Gastrocnemius medialis (tissue), 4 donors: ENCODE data around the gene RAD51B. TPM values are rescaled to one million over a fixed set of nuclear protein-coding genes. Genes with fewer than 3 reads are reported as not detected.

Experiments
- ATAC-seq, 2 donors: fragments of 150-250 bp; one replicate each; pipeline ENCODE4 v1.9.1; 2016
- DNase-seq, 2 donors: peaks; one replicate each; pipeline ENCODE4 v3.0.0-alpha.2; 2019
- H3K27ac ChIP-seq, 4 donors: fragments of 200-600 bp; sonication (generic); 1 replicate in 1 of 4; 2 replicates in 3 of 4; pipeline ENCODE4 v1.5.1; 2016 to 2018; ENCODE audit warnings: mild to moderate bottlenecking in 2 of 4, moderate library complexity in 1 of 4
- H3K27me3 ChIP-seq, 3 donors: fragments of 200-600 bp; sonication (generic) in 2 of 3; 1 replicate in 1 of 3; 2 replicates in 2 of 3; pipeline versions ENCODE4 v1.5.1 to v1.6.0; 2016 to 2019; ENCODE audit warnings: mild to moderate bottlenecking in 1 of 3, moderate library complexity in 1 of 3
- H3K36me3 ChIP-seq, 2 donors: fragments of 200-600 bp; sonication (generic) in 1 of 2; one replicate each; pipeline ENCODE4 v1.5.1; 2017 to 2018
- H3K4me1 ChIP-seq, 2 donors: fragments of 200-600 bp; sonication (generic) in 1 of 2; one replicate each; pipeline ENCODE4 v1.5.1; 2016 to 2017; ENCODE audit warnings: mild to moderate bottlenecking in 2 of 2
- H3K4me3 ChIP-seq, 4 donors: fragments of 200-600 bp; sonication (generic) in 3 of 4; 1 replicate in 1 of 4; 2 replicates in 3 of 4; pipeline ENCODE4 v1.5.1; 2016 to 2019; ENCODE audit warnings: mild to moderate bottlenecking in 2 of 4
- H3K9me3 ChIP-seq, 3 donors: fragments of 200-600 bp; sonication (generic) in 2 of 3; 1 replicate in 1 of 3; 2 replicates in 2 of 3; pipeline ENCODE4 v1.5.1; 2016 to 2019
- CTCF ChIP-seq, 5 experiments: fragments of 450-650 bp in 3 of 5; fragments of 200-600 bp in 2 of 5; sonication (generic) in 2 of 5; IDR thresholded peaks in 4 of 5; conservative IDR thresholded peaks in 1 of 5; 1 replicate in 4 of 5; 2 replicates in 1 of 5; pipeline ENCODE4 v1.5.1; 2016 to 2019; ENCODE audit warnings: antibody characterized with exemption in 5 of 5, mild to moderate bottlenecking in 3 of 5, moderate library complexity in 3 of 5
- POLR2A ChIP-seq, 2 donors: fragments of 450-650 bp; IDR thresholded peaks; one replicate each; pipeline ENCODE4 v1.6.1; 2017; ENCODE audit warnings: antibody characterized with exemption in 2 of 2, mild to moderate bottlenecking in 2 of 2, moderate library complexity in 2 of 2
- in situ Hi-C, 4 donors: fragments of 200-750 bp; cut with MboI; loops; one replicate each; pipeline versions ENCODE4 v1.15.0 to v1.8.0; 2017; ENCODE audit warnings: low sequenced_read_pairs in 4 of 4
- intact Hi-C: fragments of 100-400 bp; cut with DNase I; formaldehyde crosslinking; loops from one replicate; pipeline ENCODE4 v1.15.1; 2023; ENCODE audit warnings: low total_unique reads
- total RNA-seq, 4 donors: library from RNA; depleted of rRNA; stranded (reverse); fragments of >200 nt; gene quantifications; one replicate each; pipeline versions ENCODE4 v1.1.0 to v1.2.3, GENCODE V29; 2016

Gene RAD51B
- total RNA-seq, 4 donors from 2014 or later, result 1.6 to 3.3 (median 2.4) TPM

GRCh38 chr14:68637106-68638021, 817.8 kb downstream of the RAD51B start:
- ATAC-seq (no peak), DNase-seq (no peak)
- in situ Hi-C loops (no loop called here), intact Hi-C loops (loop anchor here (10.0 kb wide), 1 partner anchor 813 kb away; no protein-coding TSS in a partner anchor)
- Histone ChIP-seq H3K36me3 (no peaks in the 10 kb centered on the region), H3K9me3 (peaks cover 0 to 7% (median 0%) of the 10 kb centered on the region in 3 donors), H3K27ac (peak overlapping the region; percentile 34 to 69 (median 46)), H3K4me1 (peaks cover 28 to 32% of the 10 kb centered on the region in 2 donors), H3K27me3 (no peaks in the 10 kb centered on the region), H3K4me3 (no peak overlapping the region)
- TF ChIP-seq POLR2A (IDR thresholded peaks at IDR 0.05) (no peak), CTCF (IDR thresholded peaks at IDR 0.05 in 4 of 5, conservative IDR thresholded peaks at IDR 0.05 in 1 of 5) (no peak)

DNA sequence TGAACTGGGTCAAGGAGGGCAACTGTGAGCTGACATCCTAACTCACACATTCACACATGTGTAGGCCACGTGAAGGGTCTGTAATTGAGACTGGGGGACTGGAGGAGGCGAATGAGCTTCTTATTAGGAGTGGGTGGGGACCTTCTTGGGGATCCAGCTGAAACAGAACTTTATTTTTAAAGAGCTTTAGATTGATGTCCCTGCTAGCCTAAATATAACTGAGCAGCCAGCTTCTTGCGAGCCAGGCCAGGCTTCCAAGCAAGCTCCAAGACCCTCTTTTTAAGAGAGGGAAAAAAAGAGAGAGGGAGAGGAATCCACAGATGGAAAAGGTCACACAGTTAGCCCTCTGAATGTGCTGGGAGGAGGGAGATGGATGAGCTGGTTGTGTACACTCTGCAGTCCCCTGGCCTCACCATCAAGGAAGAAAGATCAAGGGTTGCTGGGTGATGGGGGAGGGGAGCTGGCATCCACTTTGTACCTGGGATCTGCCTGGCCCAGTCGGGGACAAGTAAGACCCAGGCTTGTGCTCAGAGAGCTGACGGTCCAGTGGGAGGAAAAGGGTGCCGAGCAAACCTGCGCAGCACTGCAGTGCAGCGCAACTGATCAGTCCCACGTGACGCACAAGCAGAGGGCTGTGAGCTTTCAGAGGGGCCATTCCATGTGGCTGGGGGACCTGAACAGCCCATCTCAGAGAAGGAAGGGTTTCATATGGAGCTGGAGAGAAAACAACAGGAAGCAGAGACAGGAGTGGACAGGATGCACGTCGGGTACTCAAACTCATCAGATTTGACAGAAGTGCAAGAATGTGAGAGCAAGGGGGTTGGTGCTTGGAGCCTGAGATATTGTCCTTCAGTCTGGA, 818.8 kb downstream of the RAD51B start:
- ATAC-seq, result no peak
- intact Hi-C loops, result loop anchor here (10.0 kb wide), 1 partner anchor 814 kb away; no protein-coding TSS in a partner anchor
- H3K4me1 ChIP-seq, result peaks cover 23 to 28% of the 10 kb centered on the region in 2 donors

DNA sequence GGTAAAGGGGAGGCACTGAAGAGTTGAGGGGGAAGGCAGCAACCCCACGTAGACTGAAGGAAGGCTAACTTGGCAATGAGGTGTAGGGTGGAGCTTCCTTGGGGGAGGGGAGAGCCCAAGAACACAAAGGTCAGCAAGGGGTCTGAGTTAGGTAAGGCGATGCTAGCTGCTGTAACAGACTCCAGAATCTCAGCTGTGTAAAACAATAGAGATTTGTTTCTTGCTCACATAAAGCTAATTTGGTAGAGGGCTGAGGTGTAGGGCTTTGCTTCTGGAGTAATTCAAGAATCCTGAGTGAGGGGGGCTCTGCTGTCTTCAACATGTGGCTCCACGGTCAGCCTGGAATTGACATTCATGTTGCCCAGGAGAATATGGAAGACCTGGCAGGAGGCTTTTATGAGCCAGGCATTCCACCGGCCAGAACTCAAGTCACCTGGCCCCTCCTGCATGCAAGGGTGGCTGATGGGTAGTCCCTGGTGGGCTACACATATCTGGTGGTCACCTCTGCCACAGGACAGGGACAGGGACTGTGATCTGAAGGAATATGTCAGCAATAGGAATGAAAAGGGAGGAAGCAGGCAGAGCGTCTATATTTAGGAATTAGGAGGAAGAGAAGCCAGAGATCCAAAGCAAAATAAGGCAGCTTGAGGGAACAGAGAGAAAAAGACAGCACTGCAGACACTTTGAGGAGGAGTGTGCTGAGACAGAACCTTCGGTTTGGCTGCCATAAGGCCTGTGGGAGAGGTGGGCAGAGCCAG, 819.6 kb downstream of the RAD51B start:
- H3K36me3 ChIP-seq, result no peaks in the 10 kb centered on the region
- in situ Hi-C loops, result no loop called here
- no peak overlapping the region for H3K4me3 ChIP-seq
- H3K4me1 ChIP-seq, result peaks cover 19 to 20% of the 10 kb centered on the region in 2 donors
- H3K27ac ChIP-seq, result peak overlapping the region; percentile 33 to 69 (median 46)
- no peaks in the 10 kb centered on the region for H3K27me3 ChIP-seq
- DNase-seq (no peak), ATAC-seq (peak; percentile 22 to 44)
- TF ChIP-seq POLR2A (IDR thresholded peaks at IDR 0.05) (no peak), CTCF (IDR thresholded peaks at IDR 0.05 in 4 of 5, conservative IDR thresholded peaks at IDR 0.05 in 1 of 5) (no peak)
- intact Hi-C loops, result loop anchor here (10.0 kb wide), 1 partner anchor 814 kb away; no protein-coding TSS in a partner anchor
- H3K9me3 ChIP-seq, result peaks cover 0 to 7% (median 0%) of the 10 kb centered on the region in 3 donors

More for the DNA sequence above, 818.8 kb downstream of the RAD51B start:
- no peak overlapping the region for H3K4me3 ChIP-seq
- H3K9me3 ChIP-seq, result peaks cover 0 to 7% (median 0%) of the 10 kb centered on the region in 3 donors
- H3K27me3 ChIP-seq, result no peaks in the 10 kb centered on the region
- in situ Hi-C loops, result no loop called here
- H3K27ac ChIP-seq, result peak overlapping the region; percentile 34 to 69 (median 46)
- H3K36me3 ChIP-seq, result no peaks in the 10 kb centered on the region
- DNase-seq, result no peak
- TF ChIP-seq CTCF (IDR thresholded peaks at IDR 0.05 in 4 of 5, conservative IDR thresholded peaks at IDR 0.05 in 1 of 5), result no peak
- no peak for TF ChIP-seq POLR2A (IDR thresholded peaks at IDR 0.05)
